GM21528 (cell line): ENCODE measurements around the gene OSBPL2.

ENCODE experiments used
- ATAC-seq: cut with Tn5 transposase; IDR thresholded peaks from one replicate; pipeline ENCODE4 v1.9.1; 2021; ENCODE audit warnings: mild to moderate bottlenecking, moderate library complexity; ENCODE audit not compliant: unreplicated experiment, low FRiP score

OSBPL2 gene

GRCh38 chr20:62308102-62308822 lies 69.9 kb downstream of the OSBPL2 start:
- no peak for ATAC-seq

GRCh38 chr20:62309198-62309944 lies 71.0 kb downstream of the OSBPL2 start:
- no peak for ATAC-seq

GRCh38 chr20:62309947-62310756 lies 71.8 kb downstream of the OSBPL2 start:
- ATAC-seq = no peak

- ATAC-seq = no peak
These were observed 72.4 kb downstream of the OSBPL2 start for GRCh38 chr20:62310757-62311121.

GRCh38 chr20:62311150-62311549 lies 72.8 kb downstream of the OSBPL2 start:
- no peak for ATAC-seq

- no peak for ATAC-seq
These were observed 73.7 kb downstream of the OSBPL2 start for GRCh38 chr20:62311832-62312661.

GRCh38 chr20:62312662-62312977 lies 74.3 kb downstream of the OSBPL2 start:
- no peak for ATAC-seq

GRCh38 chr20:62313021-62313420 lies 74.7 kb downstream of the OSBPL2 start:
- no peak for ATAC-seq

- ATAC-seq = no peak
These were observed 75.4 kb downstream of the OSBPL2 start for GRCh38 chr20:62313460-62314338.

- ATAC-seq = no peak
These were observed 76.0 kb downstream of the OSBPL2 start for GRCh38 chr20:62314339-62314638.

- no peak for ATAC-seq
These were observed 76.5 kb downstream of the OSBPL2 start for GRCh38 chr20:62314711-62315302.

GRCh38 chr20:62315773-62316172 lies 77.5 kb downstream of the OSBPL2 start:
- no peak for ATAC-seq

- no peak for ATAC-seq
These were observed 78.2 kb downstream of the OSBPL2 start for GRCh38 chr20:62316331-62317166.

- no peak for ATAC-seq
These were observed 78.9 kb downstream of the OSBPL2 start for GRCh38 chr20:62317167-62317655.

GRCh38 chr20:62318400-62319345 lies 80.4 kb downstream of the OSBPL2 start:
- no peak for ATAC-seq

- ATAC-seq = no peak
These were observed 81.1 kb downstream of the OSBPL2 start for GRCh38 chr20:62319346-62319909.
